Smooth muscle cell of the brain vasculature (primary cell): ENCODE data around the gene TSEN15.
"Not testable (repeated sequence)": the region's sequence is repeated elsewhere in the genome, so short reads cannot be mapped to it uniquely, and the experiment has no call there.

ENCODE experiments used
- DNase-seq: peaks from one replicate; pipeline ENCODE4 v3.0.0-alpha.2; 2012; ENCODE audit warnings: low read depth, low spot score

TSEN15 gene

GRCh38 chr1:184031409-184032107 is 20.0 kb upstream of the TSEN15 start:
- DNase-seq = no peak

GRCh38 chr1:184032306-184032929 is 19.1 kb upstream of the TSEN15 start:
- no peak for DNase-seq

DNA sequence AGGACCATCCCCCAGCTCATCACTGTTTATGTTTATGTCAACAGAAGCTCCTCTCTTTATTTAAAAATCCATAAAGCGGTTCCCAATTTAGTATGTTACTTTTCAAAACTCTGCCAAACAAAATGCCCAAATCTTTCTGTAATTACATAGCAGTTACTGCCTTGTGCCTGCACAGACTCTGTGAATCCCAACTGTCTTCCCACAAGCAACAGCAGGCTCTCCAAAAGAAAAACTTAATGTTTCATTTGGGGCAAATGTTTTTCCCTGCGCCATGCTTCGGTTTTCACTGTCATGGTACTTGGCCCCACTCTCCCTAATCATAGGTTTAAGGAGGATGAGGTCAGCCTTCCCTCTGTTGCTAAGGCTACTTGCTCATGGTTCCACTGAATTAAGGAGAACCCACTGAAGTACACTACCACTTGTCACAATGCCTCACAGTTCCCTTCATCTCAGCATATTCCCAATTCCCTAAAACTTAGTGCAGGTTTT is 18.6 kb upstream of the TSEN15 start:
- DNase-seq = no peak

- no peak for DNase-seq
These were observed 17.8 kb upstream of the TSEN15 start for GRCh38 chr1:184033711-184034167.

DNA sequence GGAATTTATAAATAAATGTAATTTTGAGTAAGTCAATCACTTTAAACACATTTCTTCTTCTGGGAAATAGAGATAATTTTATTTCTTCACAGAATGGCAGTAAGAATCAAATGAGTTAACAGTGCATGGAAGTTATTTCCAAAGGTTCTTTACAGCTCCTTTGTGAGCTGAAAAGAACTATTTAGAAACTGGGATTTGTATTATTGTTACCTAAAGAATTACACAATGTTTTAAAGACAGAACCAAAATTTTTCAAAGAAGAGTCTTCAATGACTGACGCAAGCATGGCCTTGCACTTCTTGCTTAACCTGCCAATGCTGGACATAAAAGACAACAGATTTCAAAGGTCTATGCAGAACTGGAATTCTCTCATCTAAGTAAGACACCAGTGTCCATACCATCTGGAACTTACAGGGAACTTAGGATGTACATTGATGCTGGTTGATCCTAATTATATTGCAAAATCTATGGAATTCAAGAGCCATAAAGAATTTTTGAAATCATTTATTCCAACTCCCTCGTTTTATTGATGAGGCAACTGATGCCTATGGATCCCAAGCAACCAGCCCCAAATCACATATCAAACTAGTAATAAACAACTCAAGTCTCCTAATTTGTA is 16.7 kb upstream of the TSEN15 start:
- DNase-seq = no peak

- DNase-seq = no peak
These were observed 15.6 kb upstream of the TSEN15 start for GRCh38 chr1:184035719-184036516.

DNA sequence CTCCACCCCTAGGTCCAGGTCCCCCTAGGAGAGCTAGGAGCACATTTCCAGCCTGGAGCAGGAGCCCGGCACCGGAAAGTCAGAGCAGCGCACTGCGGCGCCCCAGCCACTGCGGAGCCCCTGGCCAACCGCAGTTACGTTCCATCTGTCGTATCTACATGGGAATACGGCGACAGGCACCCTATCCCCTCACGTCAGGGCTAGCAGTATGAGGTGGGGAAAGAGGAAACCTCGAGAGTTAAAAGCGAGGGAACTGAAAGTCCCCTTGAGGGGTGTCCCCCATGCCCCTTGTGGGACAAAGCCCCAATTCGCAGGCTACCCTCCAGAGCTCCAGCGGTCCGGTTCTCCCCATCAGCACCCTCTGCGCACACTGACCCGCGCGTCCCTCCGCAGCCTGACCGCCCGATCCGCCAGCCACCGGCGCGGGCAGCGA is 15.0 kb upstream of the TSEN15 start:
- no peak for DNase-seq

GRCh38 chr1:184037849-184038591 is 13.5 kb upstream of the TSEN15 start:
- no peak for DNase-seq

- no peak for DNase-seq
These were observed 12.4 kb upstream of the TSEN15 start for GRCh38 chr1:184039126-184039525.

DNA sequence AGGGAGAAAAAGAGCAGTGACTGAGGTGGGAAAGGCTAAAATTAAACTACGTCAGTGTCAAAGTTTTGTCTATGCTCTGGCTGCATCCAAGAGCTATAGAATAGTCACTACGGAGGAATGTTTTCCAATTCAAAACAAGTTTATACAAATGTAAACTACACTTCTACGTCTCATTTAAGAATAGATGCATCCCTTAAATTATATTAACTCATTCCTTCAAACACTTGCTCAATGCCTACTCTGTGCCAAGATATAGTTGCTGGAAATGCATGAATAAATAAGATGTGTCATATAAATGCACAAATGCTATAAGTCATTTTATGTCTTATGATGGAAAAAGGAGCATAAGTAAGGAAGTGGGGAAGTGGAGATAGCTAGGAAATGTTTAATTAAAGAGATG is 9.8 kb upstream of the TSEN15 start:
- DNase-seq = no peak

DNA sequence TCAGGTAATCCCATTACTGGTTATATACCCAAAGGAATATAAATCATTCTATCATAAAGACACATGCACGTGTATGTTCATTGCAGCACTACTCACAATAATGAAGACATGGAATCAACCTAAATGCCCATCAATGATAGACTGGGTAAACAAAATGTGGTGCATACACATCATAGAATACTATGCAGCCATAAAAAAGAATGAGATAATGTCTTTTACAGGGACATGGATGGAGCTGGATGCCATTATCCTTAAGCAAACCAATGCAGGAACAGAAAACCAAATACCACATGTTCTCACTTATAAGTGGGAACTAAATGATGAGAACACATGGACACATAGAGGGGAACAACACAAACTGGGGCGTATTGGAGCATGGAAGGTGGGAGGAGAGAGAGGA is 8.2 kb upstream of the TSEN15 start:
- DNase-seq = not testable (repeated sequence)

DNA sequence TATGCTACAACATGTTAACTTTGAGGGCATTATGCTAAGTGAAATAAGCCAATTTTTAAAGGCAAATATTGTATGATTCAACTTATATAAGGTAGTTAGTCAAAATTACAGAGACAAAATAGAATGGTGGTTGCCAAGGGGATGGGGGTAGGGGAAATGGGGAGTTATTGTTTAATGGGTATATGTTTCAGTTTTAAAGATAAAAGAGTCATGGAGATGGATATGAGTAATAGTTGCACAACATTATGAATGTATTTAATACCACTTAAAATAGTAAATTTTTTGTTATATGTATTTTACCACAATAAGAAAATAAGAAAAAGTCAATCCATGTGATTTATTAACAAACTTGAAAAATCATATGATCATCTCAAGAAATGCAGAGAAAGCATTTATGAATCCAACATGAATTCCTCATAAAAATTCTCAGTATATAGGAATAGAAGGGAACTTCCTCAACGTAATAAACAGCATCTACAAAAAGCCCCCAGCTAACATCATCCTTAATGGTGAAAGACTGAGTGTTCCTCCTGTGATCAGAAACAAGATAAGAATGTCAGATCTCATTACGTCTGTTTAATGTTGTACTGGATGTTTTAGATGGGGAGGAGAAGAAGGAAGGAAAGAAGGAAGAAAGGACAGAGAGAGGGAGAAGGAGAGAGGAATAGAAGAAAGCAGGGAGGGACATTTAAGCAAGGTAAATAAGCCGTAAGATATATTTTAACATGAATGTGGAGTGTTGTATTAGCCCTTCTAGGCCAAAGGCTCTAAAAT is 6.7 kb upstream of the TSEN15 start:
- no peak for DNase-seq

DNA sequence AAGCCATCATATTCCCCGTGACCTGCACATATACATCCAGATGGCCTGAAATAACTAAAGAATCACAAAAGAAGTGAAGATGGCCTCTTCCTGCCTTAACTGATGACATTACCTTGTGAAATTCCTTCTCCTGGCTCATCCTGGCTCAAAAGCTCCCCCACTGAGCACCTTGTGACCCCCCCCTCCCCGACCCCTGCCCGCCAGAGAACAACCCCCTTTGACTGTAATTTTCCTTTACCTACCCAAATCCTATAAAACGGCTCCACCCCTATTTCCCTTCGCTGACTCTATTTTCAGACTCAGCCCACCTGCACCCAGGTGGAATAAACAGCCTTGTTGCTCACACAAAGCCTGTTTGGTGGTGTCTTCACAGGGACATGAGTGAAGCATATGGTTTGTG is 4.0 kb upstream of the TSEN15 start:
- DNase-seq = not testable (repeated sequence)

DNA sequence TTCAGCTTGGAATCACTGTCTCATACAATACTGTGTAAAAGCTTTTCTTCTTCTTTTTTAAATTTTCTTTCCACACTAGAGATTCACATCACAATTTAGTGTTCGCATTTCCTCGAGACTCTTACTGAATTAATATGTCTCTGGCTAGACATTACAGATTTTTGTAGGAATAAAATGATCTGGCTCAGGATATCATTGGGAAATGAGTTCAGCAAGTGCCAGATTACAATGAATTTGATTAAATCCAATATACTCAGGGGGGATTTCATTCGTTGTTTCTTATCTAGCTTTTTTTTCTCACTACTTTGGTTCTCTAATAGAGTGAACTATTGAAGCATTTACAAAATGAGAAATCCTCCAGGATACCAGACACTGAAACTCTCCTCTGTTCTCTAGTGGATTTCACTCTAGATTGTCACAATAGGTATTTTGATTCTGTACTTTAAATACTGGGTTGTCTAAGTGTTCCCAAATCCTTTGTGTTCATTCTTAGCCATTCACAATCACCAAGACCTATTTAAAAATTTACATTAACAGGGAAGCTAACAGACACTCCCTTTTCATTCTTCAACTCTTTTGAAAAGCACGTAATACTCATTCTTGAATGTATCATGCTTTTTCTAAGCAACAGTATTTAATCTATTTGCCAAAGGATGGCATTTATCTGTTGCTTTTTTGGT is 2.8 kb upstream of the TSEN15 start:
- no peak for DNase-seq

- DNase-seq = no peak
These were observed 2.2 kb upstream of the TSEN15 start for GRCh38 chr1:184049291-184049690.

DNA sequence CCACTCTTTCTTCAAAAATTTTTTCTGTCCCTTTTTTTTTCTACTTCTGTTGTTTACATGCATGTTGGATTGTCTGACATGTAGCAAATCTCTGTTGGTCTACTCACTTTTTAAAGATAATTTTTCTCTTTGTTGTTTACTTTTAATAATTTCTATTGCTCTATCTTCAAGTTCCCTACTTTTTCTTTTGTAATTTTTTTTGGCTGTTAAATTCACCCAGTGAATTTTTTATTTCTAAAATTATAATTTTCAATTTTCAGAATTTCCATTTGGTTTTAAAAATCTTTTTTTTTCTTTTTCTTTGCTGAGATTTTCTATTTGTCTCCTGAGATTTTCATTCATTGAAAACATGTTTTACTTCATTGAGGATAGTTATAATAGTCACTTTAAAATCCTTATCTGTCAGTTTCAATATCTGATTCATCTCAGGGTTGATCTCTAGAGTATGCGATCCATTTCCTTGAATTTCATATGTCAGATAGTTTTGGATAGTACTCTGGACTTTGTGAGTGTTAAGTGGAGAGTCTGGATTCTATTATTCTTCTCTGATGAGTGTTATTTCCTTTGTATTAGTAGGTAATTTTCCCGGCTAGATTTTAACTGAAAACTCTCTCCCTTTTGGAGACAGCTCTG is 1.6 kb upstream of the TSEN15 start:
- no peak for DNase-seq

DNA sequence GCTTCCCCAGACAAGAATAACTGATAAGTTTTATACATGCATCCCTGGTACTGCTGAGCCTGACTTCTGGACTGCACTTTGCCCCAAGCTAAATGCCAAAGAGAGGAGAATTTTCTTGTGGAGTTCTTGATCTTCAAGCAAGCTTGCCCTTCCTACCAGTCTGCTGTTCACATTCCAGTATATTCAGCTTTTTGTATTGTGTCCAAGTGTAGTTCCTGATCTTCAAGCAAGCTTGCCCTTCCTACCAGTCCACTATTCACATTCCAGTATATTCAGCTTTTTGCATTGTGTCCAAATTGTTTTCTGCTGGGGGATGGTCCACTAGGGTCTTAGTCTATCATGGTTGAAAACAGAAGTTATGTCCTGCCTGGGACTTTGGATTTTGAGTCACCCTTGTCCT is 894 bp upstream of the TSEN15 start:
- no peak for DNase-seq

DNA sequence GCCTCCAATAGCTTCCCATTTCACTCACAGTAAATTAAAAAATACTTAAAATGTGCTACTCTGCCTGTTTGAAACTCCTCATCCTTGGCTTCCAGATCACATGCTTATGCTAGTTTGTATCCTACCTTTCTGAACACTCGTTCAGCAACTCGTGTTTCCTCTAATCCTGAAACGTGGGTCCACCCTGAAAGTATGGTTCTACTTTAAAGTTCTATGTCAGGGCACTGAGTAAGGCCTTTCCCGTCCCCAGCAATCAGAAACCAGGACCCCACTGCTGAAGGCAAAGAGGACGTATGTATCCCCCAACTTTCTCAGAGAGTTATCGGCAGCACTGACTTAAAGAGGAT is 419 bp upstream of the TSEN15 start:
- DNase-seq = no peak

DNA sequence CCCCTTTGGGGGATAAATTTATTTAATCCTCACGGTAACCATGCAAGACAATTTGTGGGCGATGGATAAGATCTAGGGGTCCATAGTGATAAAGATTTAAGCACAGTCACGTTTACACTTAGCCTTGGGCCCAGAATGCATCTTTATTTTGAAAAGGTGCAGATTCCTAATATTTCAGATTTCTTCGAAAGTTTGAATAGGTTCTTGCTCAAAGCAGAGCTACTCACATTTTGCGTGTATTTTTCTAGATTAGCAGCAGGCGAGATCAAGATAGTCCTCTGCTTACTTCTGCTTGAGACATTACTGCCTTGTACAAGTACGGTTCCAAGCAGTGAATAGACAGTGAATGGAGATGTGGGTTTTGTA is 647 bp downstream of the TSEN15 start:
- no peak for DNase-seq

DNA sequence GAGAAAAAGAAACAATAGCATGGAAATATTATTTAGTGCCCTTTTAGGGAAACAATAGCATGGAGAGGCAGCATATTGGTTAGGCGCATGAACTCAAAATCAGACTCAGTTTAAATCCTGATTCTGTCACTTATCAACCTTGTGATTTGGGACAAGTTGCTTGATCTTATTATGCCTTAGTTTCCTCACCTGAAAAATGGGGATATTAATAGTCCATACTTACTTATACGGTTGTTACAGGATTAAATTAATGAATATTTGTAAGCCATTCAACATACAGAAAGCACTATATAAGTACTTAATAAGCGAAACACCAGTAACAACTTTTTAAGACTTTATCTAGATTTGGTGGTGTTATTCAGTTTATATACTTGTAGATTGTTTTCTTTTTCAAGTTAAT is 1.2 kb downstream of the TSEN15 start:
- DNase-seq = no peak
